ENCODE data around the gene GTF2IRD1. TPM values are rescaled to one million over a fixed set of nuclear protein-coding genes. Genes with fewer than 3 reads are reported as not detected.

Gene GTF2IRD1
- total RNA-seq, 4 donors from 2014 or later: 6.0 to 12.7 (median 10.2) TPM

DNA sequence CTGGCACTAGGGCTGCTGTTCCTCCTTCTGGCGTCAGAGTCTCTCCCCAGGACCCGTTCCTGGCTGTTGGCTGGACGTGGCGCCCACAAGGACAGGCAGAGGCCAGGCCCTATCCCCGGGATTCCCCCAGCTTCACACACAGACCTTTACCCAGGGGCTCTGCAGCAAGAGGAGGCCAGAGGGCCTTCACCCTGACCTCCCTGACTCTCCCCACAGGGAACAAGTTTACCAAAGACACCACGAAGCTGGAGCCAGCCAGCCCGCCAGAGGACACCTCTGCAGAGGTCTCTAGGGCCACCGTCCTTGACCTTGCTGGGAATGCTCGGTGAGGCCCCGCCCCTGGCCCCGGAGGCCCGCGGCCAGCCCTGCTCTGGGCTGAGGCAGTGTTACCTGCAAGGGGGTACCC is 82.2 kb downstream of the GTF2IRD1 start:
- TF ChIP-seq, protein P1, sequence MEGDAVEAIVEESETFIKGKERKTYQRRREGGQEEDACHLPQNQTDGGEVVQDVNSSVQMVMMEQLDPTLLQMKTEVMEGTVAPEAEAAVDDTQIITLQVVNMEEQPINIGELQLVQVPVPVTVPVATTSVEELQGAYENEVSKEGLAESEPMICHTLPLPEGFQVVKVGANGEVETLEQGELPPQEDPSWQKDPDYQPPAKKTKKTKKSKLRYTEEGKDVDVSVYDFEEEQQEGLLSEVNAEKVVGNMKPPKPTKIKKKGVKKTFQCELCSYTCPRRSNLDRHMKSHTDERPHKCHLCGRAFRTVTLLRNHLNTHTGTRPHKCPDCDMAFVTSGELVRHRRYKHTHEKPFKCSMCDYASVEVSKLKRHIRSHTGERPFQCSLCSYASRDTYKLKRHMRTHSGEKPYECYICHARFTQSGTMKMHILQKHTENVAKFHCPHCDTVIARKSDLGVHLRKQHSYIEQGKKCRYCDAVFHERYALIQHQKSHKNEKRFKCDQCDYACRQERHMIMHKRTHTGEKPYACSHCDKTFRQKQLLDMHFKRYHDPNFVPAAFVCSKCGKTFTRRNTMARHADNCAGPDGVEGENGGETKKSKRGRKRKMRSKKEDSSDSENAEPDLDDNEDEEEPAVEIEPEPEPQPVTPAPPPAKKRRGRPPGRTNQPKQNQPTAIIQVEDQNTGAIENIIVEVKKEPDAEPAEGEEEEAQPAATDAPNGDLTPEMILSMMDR (IDR thresholded peaks at IDR 0.05; ENCODE audit: low read depth): no peak

DNA sequence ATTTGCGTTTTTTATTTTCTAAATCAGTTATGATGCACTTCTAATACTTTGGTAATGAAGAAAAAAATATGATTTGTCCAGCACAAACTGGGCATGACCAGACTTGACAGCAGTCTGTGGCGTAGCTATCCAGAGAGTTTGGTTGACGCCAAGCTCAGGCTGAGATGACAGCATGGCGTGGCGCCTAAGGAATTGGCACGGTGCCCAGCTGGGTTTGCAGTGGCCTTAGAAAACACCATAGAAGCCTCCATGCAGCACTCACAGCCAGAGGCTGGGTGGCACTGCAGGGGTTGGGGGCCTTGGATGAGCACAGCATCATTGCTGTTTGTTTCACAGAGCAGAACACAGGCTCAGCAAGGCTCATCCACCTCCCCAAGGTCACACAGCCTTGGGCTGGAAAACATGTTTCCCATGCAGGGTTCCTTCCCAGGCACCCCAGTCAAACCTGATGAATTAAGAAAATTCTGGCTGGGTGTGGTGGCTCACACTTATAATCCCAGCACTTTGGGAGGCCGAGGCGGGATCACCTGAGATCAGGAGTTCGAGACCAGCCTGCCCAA is 88.9 kb downstream of the GTF2IRD1 start:
- TF ChIP-seq, protein P1 (IDR thresholded peaks at IDR 0.05; ENCODE audit: low read depth): no peak

DNA sequence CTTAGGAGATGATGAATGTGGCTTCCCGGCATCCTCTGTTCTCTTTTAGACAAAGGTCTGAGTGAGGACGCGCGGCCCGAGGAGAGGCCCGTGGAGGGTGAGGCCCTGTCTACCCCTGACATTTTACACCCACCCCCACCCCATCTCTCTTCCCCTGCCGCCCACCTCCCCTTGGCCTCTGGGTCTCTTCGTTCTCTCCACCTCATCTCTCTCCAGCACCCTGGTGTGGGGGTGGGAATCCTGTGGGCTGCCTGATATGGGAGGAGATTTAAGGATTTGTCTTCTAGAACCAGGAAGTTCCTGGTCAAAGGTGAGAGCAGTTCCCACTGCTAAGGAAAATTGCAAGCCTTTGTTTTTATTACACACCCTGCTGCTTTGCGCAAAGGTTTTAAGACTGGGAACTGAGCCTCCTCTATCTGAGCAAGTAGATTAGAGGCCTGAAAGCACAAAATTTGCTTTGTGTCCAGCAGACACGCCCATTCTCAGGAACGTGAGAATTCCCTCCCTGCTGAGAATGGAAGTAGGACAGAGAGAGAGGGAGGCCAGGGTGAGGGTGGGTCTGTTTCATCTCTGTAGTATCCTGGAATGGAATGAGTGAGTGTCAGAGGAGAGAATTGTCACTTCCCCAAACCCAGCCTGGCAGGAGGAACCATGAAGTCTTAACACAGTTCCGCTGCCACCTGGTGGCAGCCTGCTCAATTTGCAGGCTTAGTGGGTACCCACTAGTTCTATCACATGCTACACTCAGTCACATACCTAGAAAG is 91.2 kb downstream of the GTF2IRD1 start:
- TF ChIP-seq, protein P1 (IDR thresholded peaks at IDR 0.05; ENCODE audit: low read depth): no peak

DNA sequence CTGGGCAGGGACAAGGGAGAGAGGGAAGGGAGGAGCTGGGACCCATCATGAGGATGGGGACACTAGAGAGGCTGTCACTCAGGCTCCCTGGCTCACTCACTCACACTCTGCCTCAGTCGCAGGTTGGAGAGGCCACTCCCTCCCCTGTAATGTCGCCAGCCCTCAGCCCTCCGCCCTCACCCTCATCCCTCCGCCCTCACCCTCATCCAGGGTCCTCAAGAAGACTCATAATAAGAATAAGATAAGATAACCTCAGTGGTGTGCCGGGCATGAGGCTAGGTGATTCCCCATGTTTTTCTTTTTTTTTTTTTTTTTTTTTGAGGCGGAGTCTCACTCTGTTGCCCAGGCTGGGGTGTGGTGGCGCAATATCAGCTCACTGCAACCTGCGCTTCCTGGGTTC is 92.2 kb downstream of the GTF2IRD1 start:
- TF ChIP-seq, protein P1 (IDR thresholded peaks at IDR 0.05; ENCODE audit: low read depth): no peak

DNA sequence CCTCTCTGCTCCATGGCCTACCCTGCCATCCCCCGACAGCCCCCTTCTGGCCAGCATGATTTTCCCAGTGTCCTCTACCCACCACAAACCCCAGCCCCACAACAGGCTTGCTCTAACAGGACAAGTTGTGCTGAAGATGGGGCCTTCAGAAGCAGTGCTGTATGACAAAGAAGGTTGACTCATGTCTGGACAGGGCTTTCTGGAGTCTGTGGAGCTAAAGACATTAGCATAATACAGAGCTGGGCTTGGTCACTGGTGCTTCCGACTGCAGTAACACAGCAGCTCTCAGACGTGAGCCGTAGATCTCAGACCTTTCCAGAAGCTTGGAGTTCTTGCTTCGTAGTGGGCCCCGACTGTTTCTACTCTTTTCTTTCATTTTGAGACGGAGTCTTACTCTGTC is 100.5 kb downstream of the GTF2IRD1 start:
- TF ChIP-seq, protein P1 (IDR thresholded peaks at IDR 0.05; ENCODE audit: low read depth): no peak

DNA sequence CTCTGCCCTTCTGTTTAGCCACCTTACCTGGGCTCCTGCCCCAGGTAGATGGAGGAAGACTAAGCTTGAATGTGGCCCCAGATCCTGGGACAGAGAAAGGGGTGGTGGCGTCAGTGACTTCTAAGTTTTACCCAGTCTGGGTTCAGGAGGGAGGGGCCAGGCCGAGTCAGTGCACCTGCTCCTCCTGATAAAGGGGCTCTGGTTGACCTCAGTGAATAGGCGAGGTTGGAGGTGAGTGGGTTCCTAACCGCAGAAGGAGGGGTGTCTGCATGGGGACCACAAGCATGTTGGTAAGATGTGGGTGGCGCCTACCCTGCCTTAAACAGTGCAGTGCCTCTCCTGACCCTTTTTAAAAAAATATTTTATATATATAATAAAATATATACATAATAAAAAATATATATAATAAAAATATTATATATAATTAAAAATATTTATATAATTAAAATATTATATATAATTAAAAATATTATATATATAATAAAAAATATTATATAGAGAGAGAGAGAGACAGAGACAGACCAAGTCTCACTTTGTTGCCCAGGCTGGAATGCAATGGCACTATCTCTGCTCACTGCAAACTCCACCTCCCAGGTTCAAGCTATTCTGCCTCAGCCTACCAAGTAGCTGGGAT is 106.5 kb downstream of the GTF2IRD1 start:
- TF ChIP-seq, protein P1 (IDR thresholded peaks at IDR 0.05; ENCODE audit: low read depth): no peak

DNA sequence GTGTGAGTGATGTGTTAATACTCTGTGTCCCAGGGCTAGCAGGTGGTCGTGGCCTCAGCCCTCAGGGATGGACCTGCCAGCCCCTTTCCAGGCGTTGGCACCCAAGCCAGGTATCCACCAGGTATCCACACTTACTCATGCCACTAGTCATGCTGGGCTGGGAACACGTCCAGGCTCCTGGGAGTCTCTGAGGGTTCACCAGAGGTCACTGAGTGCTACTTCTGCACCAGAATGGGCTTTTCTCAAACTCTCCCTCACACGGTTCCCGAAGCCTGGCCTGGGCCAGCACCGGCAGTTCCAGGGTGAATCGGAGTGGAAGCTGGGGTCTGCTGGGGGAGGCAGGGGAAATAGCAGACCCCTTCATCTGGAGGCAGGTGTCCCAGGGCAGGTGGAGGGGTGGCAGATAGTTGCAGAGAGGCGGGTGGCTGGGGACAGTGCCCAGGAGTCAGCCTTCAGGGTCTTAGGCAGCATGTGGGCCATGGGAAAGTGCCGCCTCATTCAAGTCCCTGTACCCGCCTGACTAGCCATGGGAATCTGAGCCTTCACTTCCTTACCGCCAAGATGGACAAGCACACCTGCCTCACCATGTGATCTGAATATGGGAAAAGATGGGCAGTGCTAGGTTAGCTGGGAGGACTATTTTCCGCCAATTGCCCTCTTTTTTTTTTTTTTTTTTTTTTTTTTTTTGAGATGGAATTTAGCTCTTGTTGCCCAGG is 108.3 kb downstream of the GTF2IRD1 start:
- TF ChIP-seq, protein P1 (IDR thresholded peaks at IDR 0.05; ENCODE audit: low read depth): no peak
